HUES64 (cell line): ENCODE measurements around the gene TMEM272.
"Not testable (repeated sequence)": the region's sequence is repeated elsewhere in the genome, so short reads cannot be mapped to it uniquely, and the experiment has no call there.

ENCODE experiments used
- H3K27ac ChIP-seq: 2 replicates; pipeline ENCODE4 v1.7.0; 2013; ENCODE audit warnings: low read depth, low read length, inconsistent platforms
- H3K27me3 ChIP-seq: 2 replicates; pipeline ENCODE4 v1.6.1; 2013; ENCODE audit warnings: mild to moderate bottlenecking, low read length; ENCODE audit not compliant: insufficient read depth
- H3K36me3 ChIP-seq: 2 replicates; pipeline ENCODE4 v1.6.1; 2013; ENCODE audit warnings: mild to moderate bottlenecking, low read length; ENCODE audit not compliant: insufficient read depth
- H3K4me1 ChIP-seq: 2 replicates; pipeline ENCODE4 v1.6.1; 2013; ENCODE audit warnings: mild to moderate bottlenecking, low read length, moderate library complexity; ENCODE audit not compliant: insufficient read depth
- H3K4me3 ChIP-seq: 2 replicates; pipeline ENCODE4 v1.5.1; 2013; ENCODE audit warnings: mild to moderate bottlenecking, low read length, moderate library complexity
- H3K9ac ChIP-seq: 2 replicates; pipeline ENCODE4 v1.6.1; 2013; ENCODE audit warnings: mild to moderate bottlenecking, low read depth, low read length
- H3K9me3 ChIP-seq: 2 replicates; pipeline ENCODE4 v1.6.1; 2013; ENCODE audit warnings: low read depth, low read length; ENCODE audit not compliant: insufficient read depth
- WGBS: fragments of 150-250, 120-280 bp; methylation state at CpG from one replicate; pipeline ENCODE4 v1.1.7; 2013; ENCODE audit warnings: missing lambda C conversion rate; 5-methylcytosine and 5-hydroxymethylcytosine counted together

Gene TMEM272

DNA sequence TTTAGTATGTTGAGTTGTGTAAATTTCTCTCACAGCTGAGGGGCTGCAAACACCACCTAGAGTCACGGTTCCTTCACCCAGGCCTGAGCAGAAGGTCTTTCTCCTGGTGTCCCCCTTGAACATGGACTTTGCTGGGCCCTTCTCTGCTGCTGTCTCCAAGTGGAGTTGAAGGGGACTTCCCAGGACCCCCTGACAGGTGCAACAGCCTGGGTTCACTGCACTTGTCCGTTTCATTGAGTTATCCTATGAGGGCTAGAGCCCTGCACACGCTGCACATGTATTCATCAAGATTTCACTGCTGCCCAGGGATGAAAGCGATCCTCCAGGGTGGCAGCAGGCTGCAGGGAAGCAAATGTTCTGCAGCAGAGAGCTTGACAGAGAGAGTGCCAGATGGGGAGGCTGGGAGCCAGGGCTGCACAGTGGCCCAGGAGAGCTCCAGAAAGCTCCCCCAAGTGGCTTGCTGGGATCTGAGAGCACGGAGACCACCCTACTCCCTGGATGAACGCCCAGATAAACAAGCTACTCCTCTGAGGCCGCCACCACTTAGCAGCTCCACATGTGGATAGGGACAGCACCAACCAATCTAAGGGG, 10.3 kb downstream of the TMEM272 start:
- H3K4me1 ChIP-seq = no peaks in the 10 kb centered on the region
- no peaks in the 10 kb centered on the region for H3K9me3 ChIP-seq
- H3K27me3 ChIP-seq = no peaks in the 10 kb centered on the region
- H3K4me3 ChIP-seq = no peak overlapping the region
- no peak overlapping the region for H3K9ac ChIP-seq
- no peak overlapping the region for H3K27ac ChIP-seq
- WGBS = 82% methylated on average over 7 of the region's 7 CpGs
- no peaks in the 10 kb centered on the region for H3K36me3 ChIP-seq

DNA sequence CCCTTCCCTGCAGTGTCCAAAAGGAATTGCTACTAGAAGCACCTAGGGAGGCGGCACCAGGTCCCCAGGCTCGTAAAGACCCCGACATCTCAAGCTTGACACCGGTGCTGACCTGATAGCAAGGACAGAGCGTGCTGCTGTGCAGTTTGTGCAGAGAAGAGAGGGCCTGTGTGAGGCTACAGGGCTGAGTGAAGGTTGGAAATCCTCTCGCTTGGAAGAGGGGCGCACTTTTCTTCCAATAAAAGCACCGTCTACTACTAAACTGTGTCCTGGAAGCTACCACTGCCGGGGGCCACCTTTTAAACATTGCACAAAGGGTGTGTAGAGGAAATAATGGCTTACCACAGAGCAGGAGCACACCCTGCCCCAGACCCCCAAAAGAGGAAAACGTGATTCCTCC, 11.0 kb downstream of the TMEM272 start:
- no peak overlapping the region for H3K4me3 ChIP-seq
- no peaks in the 10 kb centered on the region for H3K36me3 ChIP-seq
- no peaks in the 10 kb centered on the region for H3K9me3 ChIP-seq
- no peak overlapping the region for H3K9ac ChIP-seq
- H3K4me1 ChIP-seq = no peaks in the 10 kb centered on the region
- WGBS = 94% methylated on average over 9 of the region's 10 CpGs
- H3K27ac ChIP-seq = no peak overlapping the region
- no peaks in the 10 kb centered on the region for H3K27me3 ChIP-seq

DNA sequence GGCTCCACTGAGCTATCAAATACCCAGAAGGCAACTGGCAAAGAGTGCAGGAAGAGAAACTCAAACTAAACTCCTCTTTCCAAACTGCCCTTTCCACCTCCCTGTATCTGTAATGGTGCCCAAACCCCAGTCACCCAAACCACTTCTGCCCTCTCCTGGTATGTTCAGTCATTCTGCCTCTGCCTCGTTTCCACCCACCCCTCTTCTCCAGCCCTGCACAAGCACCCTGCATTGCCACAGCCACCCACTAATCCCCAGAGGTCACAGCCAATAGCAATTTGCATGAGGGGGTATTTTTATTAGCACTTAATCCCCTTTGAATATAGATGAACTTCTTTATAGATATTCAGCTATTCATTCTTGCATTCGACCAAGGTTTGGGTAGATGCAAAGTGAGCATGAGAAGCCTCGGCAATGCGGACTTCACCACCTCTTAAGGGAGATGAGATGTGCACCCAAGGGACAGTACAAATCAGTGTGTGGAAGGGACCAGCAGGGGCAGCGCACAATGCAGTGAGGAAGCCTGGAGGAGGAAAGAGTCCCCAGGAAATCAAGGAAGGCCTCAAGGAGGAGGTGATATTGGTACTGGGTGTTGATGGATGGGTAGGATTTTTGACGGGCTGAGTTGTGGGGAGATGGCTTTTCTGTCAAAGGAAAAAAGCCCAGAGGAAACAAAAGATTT, 12.4 kb downstream of the TMEM272 start:
- no peak overlapping the region for H3K4me3 ChIP-seq
- no peaks in the 10 kb centered on the region for H3K36me3 ChIP-seq
- H3K4me1 ChIP-seq = no peaks in the 10 kb centered on the region
- H3K9me3 ChIP-seq = no peaks in the 10 kb centered on the region
- H3K27me3 ChIP-seq = no peaks in the 10 kb centered on the region
- 83% methylated on average over 6 of the region's 6 CpGs for WGBS
- H3K27ac ChIP-seq = no peak overlapping the region
- H3K9ac ChIP-seq = no peak overlapping the region

DNA sequence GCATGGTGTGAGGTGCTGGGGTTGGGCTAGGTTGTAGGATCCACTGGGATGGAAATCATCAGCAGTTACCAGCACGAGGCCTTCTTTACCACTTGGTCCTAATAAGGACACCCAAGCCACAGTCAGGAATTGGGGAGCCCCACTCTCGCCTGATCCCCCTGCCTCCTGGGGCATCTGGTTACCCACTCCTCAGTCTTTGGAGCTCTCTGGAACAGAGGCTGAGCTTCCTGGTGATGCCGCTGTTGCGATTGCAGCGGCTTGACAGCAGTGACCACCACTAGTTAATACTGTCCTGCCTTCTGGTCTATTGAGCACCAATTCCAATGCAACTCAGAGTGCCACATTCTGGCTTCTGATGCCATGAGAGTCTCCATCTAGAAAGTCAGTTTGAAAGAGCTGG, 13.5 kb downstream of the TMEM272 start:
- no peak overlapping the region for H3K9ac ChIP-seq
- WGBS = 96% methylated on average over 5 of the region's 5 CpGs
- H3K27ac ChIP-seq = no peak overlapping the region
- H3K4me3 ChIP-seq = no peak overlapping the region
- no peaks in the 10 kb centered on the region for H3K27me3 ChIP-seq
- no peaks in the 10 kb centered on the region for H3K9me3 ChIP-seq
- H3K36me3 ChIP-seq = no peaks in the 10 kb centered on the region
- H3K4me1 ChIP-seq = no peaks in the 10 kb centered on the region

DNA sequence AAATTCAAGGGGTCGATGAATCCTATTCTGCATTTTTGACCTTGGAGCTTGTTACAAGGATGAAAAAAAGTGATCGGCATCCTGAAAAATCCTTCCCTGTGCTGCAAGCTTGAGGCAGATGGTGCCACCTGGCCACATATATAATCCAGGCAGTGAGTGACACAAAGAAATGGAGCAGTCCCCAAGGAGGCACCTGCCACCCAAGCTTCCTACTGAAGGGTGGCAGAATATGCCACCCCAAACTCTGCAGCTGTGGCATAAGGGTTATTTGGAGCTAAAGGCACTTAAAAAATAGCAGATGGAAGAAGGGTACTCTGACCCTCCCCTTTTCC, 15.4 kb downstream of the TMEM272 start:
- H3K4me3 ChIP-seq = no peak overlapping the region
- no peaks in the 10 kb centered on the region for H3K36me3 ChIP-seq
- H3K4me1 ChIP-seq = 0 out of 2 replicates have a peak, but pooled peaks cover 7% of the 10 kb centered on the region
- H3K9me3 ChIP-seq = no peaks in the 10 kb centered on the region
- H3K27ac ChIP-seq = no peak overlapping the region
- 91% methylated on average over 2 of the region's 2 CpGs for WGBS
- no peak overlapping the region for H3K9ac ChIP-seq
- no peaks in the 10 kb centered on the region for H3K27me3 ChIP-seq

DNA sequence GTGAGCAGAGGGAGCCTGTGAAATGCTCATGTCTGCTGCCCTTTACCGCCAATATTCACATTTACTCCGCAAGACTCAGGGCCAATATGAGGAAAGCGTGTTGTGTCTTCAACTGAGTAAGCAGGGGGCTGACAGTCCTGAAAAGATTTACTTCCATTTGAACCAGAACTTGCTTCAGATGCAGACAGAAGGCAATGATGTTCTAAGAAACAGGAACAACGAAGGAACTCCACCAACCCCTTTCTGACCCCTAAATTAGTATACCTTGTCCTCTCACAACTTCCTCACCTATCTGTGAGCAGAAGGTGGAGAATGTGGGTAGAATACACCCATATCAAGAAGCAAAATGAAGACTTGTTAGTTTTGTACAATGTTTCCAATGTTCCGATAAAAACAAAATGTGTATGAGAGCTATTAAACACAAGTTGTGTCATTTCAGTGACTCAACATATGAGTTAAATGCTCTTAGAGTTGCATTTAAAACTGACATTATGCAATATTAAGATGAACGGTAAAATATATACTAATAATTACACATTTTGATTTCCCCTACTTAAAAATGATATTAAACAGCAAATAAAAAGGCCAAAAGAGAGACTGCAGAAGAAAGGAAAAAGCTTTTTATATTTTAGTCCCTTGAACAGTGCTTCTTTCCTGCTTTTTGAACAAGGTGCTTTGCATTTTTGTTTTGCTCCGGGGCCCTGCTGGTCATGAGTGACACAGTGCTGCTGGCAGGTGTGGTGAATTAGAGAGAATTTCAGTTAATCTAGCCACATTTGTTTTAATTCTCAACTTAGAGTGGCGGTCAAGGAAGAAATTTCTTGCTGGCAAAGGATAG, 16.0 kb downstream of the TMEM272 start:
- 0 out of 2 replicates have a peak, but pooled peaks cover 7% of the 10 kb centered on the region for H3K4me1 ChIP-seq
- H3K4me3 ChIP-seq = no peak overlapping the region
- no peaks in the 10 kb centered on the region for H3K9me3 ChIP-seq
- H3K27ac ChIP-seq = no peak overlapping the region
- no peaks in the 10 kb centered on the region for H3K27me3 ChIP-seq
- no peaks in the 10 kb centered on the region for H3K36me3 ChIP-seq
- H3K9ac ChIP-seq = no peak overlapping the region
- 93% methylated on average over 7 of the region's 8 CpGs for WGBS

DNA sequence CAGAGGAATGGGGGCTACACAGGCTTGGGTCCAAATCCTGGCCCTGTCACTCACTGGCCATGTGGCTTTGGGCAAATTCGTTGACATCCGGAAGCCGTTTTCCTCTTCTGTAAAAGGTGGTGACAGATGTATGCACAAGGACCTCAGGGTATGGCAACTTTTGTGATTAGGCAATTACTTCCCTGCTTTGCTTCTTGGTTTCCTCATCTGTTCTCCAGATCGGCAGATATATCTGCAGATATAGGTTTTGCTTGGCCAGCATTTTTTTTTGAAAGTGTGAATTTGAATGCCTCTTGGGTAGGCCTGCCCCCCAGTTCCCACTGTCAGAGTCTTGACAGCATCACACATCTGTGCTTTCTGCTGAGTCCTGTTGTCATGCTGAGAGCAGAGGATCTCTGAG, 17.7 kb downstream of the TMEM272 start:
- Histone ChIP-seq H3K27ac (no peak overlapping the region), H3K27me3 (no peaks in the 10 kb centered on the region), H3K4me1 (0 out of 2 replicates have a peak, but pooled peaks cover 7% of the 10 kb centered on the region), H3K4me3 (no peak overlapping the region), H3K9me3 (no peaks in the 10 kb centered on the region), H3K36me3 (no peaks in the 10 kb centered on the region), H3K9ac (no peak overlapping the region)
- WGBS = 94% methylated on average over 4 of the region's 4 CpGs

DNA sequence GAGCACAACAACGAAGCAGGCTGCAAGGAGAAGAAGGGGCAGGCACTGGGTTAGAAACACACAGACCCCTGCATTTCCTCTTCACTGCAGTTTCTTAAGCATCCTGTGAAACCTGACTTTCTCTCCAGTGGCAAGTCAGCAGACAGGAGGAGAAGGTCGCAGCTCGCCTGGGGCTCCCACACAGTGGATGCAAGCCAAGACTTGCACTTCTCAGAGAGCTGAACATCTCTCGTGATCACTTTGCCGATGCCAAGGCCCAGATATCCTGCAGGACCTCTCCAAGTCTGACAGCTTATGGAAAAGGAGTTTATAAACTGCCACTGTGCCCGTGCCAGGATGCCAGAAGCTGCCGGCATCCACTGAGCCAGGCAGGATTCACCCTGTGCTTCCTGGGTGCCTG, 18.4 kb downstream of the TMEM272 start:
- no peak overlapping the region for H3K4me3 ChIP-seq
- H3K9me3 ChIP-seq = no peaks in the 10 kb centered on the region
- no peak overlapping the region for H3K9ac ChIP-seq
- H3K36me3 ChIP-seq = no peaks in the 10 kb centered on the region
- no peaks in the 10 kb centered on the region for H3K27me3 ChIP-seq
- H3K4me1 ChIP-seq = 0 out of 2 replicates have a peak, but pooled peaks cover 9% of the 10 kb centered on the region
- WGBS = 90% methylated on average over 7 of the region's 7 CpGs
- H3K27ac ChIP-seq = no peak overlapping the region

DNA sequence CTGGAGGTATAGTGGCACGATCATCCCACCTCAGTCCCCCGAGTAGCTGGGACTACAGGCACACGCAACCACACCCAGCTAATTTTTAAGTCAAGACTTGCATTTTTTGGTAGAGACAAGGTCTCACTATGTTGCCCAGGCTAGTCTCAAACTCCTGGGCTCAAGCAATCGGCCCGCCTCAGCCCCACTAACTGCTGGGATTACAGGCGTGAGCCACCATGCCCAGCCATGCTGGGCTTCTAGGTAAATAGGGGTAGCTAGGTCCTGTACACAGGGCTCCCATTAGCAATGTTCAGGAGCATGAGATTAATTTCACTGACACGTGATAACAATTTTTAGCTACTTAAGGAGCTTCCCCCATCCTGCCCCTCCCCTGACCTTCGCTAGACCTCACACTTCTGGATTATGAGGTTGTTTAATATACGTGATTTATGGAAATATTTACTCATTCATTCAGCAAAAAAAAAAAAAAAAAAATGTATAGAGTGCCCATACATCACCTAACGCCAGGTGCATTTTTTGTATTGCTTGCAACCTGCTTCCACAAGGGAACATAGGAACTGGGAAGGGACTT, 19.2 kb downstream of the TMEM272 start:
- Histone ChIP-seq H3K9me3 (no peaks in the 10 kb centered on the region), H3K27me3 (no peaks in the 10 kb centered on the region), H3K4me3 (no peak overlapping the region), H3K27ac (no peak overlapping the region), H3K9ac (no peak overlapping the region), H3K36me3 (no peaks in the 10 kb centered on the region), H3K4me1 (0 out of 2 replicates have a peak, but pooled peaks cover 9% of the 10 kb centered on the region)
- WGBS = 94% methylated on average over 8 of the region's 10 CpGs

DNA sequence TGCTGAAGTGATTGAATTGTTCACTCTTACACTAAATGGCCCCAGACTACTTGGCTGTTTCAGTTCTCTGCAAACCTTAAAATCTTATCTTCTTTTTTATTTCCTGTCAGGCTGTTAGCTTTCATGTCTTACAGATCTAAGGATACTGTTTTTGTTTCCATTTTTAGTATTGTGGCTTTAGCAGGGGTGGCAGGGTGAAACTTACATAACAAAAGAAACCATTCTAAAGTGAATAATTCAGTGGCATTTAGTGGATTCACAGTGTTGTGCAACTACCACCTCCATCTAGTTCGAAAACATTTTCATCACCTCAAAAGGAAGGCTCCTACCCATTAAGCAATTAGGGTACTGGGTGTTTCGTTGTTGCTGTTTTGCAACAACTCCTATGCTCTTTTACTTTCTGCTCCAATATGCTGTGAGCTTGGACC, 19.8 kb downstream of the TMEM272 start:
- Histone ChIP-seq H3K9ac (no peak overlapping the region), H3K9me3 (no peaks in the 10 kb centered on the region), H3K27me3 (no peaks in the 10 kb centered on the region), H3K27ac (no peak overlapping the region), H3K4me3 (no peak overlapping the region), H3K36me3 (no peaks in the 10 kb centered on the region), H3K4me1 (0 out of 2 replicates have a peak, but pooled peaks cover 9% of the 10 kb centered on the region)
- 100% methylated on average over 2 of the region's 2 CpGs for WGBS

DNA sequence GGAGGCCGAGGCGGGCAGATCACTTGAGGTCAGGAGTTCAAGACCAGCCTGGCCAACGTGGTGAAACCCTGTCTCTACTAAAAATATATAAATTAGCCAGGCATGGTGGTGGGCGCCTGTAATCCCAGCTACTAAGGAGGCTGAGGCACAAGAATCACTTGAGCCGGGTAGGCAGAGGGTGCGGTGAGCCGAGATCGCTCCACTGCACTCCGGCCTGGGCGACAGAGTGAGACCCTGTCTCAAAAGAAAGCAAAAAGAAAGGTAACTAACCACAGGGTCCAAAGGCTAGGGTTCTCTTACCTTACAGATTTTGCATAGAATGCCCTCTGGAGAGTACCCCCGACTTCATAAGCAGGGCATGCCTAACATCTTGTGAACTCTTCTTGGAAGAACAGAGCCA, 20.3 kb downstream of the TMEM272 start:
- WGBS = 95% methylated on average over 11 of the region's 11 CpGs
- H3K27me3 ChIP-seq, H3K4me1 ChIP-seq, H3K9me3 ChIP-seq, H3K27ac ChIP-seq, H3K36me3 ChIP-seq, H3K9ac ChIP-seq, H3K4me3 ChIP-seq: not testable (repeated sequence)
